KOPT-K1 (cell line): ENCODE results near the gene AMN.

Experiments
- H3K27ac ChIP-seq: fragments of 200-600 bp; sonication (generic); 2 replicates; pipeline ENCODE4 v1.5.1; 2016; ENCODE audit warnings: antibody characterized with exemption, mild to moderate bottlenecking, low read depth, low read length; ENCODE audit not compliant: poor library complexity, severe bottlenecking
- H3K36me3 ChIP-seq: fragments of 200-600 bp; sonication (generic); 2 replicates; pipeline ENCODE4 v1.5.1; 2017; ENCODE audit warnings: antibody characterized with exemption, mild to moderate bottlenecking, low read length, moderate library complexity; ENCODE audit not compliant: insufficient read depth
- H3K9me3 ChIP-seq: fragments of 200-600 bp; sonication (generic); 2 replicates; pipeline ENCODE4 v1.5.1; 2017; ENCODE audit warnings: antibody characterized with exemption, low read length, mild to moderate bottlenecking; ENCODE audit not compliant: insufficient read depth, poor library complexity, severe bottlenecking

Gene AMN

DNA sequence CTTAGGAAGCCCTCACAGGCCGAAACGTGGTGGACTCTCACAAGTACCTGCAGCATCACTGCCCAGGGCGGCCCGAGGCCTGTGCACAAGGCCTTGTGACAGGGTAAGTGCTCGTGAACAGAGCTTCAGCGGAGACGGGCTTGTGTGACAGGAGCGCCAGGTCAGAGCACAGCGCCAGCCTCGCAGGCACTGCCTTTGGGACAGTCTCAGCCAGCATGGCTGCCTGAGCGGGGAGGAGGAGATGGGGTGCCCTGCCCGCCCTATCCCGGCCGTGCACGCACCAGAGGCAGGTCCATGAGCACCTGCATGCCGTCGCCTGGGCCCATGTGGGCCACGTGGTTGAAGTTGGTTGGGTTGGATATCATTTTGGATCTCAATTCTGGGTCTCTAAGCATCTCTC, 16.9 kb downstream of the AMN start:
- H3K27ac ChIP-seq: no peak overlapping the region
- no peaks in the 10 kb centered on the region for H3K9me3 ChIP-seq
- no peaks in the 10 kb centered on the region for H3K36me3 ChIP-seq

GRCh38 chr14:102939820-102940561, 17.5 kb downstream of the AMN start:
- H3K27ac ChIP-seq: no peak overlapping the region
- H3K9me3 ChIP-seq: no peaks in the 10 kb centered on the region
- no peaks in the 10 kb centered on the region for H3K36me3 ChIP-seq

DNA sequence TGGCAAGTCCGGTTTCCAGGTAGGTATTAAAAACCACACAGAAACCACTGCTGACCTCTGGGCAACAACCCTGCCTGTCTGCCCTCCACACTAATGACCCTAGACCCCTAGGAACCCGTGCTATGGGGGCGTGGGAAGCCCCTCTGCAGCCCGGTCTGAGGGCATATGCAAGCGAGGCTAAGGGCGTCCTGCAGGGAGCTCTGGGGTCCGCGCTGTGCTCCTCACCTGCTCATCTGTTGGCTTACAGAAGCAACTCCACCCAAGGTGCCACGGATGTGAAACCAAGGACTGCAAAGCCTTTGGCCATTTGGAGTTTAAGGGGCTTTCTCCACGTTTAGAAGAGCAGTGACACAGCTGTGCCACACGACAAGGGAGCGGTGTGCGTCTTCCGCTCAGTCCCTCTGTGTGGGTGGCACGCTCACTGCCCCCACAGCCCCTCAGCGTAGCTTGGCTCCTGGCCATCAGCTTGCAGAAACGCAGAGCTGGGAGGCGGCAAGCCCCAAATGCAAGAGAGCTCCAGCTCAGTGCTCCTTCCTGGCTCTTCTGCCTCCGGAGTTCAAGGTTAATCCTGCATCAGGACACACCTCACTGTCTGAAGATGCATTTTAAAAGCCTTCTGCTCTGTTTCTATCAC, 18.4 kb downstream of the AMN start:
- H3K9me3 ChIP-seq: no peaks in the 10 kb centered on the region
- H3K36me3 ChIP-seq: no peaks in the 10 kb centered on the region
- H3K27ac ChIP-seq: no peak overlapping the region

DNA sequence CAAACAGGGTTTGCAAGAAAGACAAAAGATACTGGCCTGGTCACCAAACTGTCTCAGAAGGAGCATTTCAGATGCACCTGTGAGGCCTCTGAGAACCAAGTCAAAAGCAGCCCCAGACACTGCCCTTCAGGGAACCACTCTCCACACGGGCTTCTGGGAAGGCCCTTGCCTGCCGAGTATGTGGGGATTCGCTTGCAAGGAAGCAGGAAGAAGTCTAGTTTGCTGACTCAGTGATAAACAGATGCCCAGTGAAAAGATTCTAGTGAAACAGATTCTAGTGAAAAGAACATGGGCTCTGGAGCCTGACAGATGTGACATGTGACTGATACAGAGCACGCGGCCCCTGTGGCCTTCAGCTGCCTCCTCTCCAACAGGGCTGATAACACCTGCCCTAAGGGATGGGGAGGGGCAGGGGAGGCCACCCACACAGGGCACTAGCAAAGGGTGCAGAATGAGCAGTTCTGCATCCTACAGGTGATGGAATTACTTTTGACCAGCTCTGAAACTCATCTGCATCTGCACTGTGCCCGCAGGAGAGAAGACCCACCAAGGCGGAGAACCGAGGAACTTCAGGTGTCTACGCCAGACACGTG, 19.1 kb downstream of the AMN start:
- Histone ChIP-seq H3K27ac (no peak overlapping the region), H3K9me3 (no peaks in the 10 kb centered on the region), H3K36me3 (no peaks in the 10 kb centered on the region)

DNA sequence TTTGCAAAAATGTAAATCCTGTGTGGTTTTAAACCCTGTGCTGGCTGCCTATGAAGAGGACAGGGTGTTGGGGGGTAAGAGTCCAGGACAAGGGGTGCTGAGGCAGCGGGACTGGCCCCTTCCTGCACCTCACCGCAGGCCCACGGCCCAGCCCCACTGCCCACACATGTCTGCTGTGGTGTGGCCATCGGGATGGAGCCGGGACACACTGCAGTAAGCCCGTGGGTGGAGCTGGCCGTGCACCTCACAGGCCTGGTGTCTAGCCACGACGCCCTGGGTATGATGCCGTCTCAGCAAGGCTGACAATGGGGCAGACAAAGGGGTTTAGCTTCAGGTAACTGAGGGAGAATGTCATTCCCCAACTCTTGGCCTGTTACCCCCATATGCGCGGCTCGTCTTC, 19.6 kb downstream of the AMN start:
- H3K9me3 ChIP-seq: no peaks in the 10 kb centered on the region
- no peaks in the 10 kb centered on the region for H3K36me3 ChIP-seq
- no peak overlapping the region for H3K27ac ChIP-seq

GRCh38 chr14:102943454-102943853, 21.0 kb downstream of the AMN start:
- Histone ChIP-seq H3K9me3 (no peaks in the 10 kb centered on the region), H3K27ac (no peak overlapping the region), H3K36me3 (no peaks in the 10 kb centered on the region)

- H3K36me3 ChIP-seq: no peaks in the 10 kb centered on the region
- H3K27ac ChIP-seq: no peak overlapping the region
- H3K9me3 ChIP-seq: no peaks in the 10 kb centered on the region
Observed at GRCh38 chr14:102943979-102944378, 21.5 kb downstream of the AMN start.

DNA sequence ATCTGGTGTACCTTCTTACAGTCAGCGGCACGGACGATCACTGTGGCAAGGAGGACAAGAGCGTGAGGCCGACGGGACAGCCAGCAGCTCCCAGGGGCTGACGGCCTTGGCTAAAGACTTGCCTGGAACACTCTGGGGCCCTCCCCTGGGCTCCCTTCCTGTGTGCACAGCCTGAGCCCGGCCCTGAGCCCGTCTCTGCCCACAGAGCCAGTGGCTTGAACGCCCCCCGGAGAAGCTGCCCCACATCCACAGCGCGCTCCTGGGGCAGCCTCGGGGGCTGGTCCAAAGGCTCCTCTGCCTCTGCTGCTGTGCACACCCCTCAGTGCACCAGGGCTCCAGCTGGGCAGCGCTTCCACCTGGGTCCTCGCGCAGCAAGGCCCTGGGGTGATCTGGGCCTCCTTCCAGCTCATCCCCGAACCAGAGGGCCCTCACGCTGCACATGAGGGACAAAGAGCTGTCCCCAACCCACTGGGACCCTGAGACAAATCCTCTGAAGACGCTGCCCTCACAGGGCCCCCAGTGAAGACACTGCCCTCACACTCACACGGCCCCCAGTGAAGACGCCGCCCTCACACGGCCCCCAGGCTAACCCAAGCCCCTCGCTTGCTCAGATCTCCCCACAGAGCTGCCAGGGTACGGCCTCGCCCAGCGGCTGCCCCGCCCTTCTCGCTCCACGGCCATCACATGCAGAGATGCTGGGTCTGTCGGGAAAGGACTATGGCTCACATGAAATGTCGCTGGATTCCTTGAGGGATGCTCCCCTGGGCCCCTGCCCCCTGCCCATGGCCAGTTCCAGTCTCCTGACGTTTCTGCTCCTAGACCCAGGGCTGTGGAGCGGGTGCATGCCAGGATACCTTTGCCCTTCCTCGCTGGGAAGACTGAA, 22.2 kb downstream of the AMN start:
- Histone ChIP-seq H3K27ac (no peak overlapping the region), H3K36me3 (no peaks in the 10 kb centered on the region), H3K9me3 (no peaks in the 10 kb centered on the region)

GRCh38 chr14:102945346-102946130, 23.1 kb downstream of the AMN start:
- Histone ChIP-seq H3K9me3 (no peaks in the 10 kb centered on the region), H3K27ac (no peak overlapping the region), H3K36me3 (no peaks in the 10 kb centered on the region)

GRCh38 chr14:102947321-102948103, 25.0 kb downstream of the AMN start:
- no peaks in the 10 kb centered on the region for H3K9me3 ChIP-seq
- no peak overlapping the region for H3K27ac ChIP-seq
- no peaks in the 10 kb centered on the region for H3K36me3 ChIP-seq

DNA sequence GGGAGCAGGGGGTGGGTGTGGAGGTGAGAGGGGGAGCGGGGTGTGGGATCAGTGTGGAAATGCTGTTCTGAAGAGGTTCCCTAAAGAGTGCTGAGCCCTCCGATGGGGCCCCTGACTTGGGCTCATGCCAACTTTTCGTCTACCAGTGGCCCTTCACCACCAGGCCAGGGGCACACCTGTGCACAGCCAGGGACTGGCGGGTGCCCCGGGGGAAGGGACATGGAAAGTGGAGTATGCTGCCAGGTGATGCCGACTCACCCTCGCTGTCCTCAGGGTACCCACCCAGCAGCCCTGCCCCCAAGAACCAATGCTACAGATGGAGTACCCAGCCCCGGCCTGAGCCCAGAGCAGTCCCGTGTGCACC, 26.2 kb downstream of the AMN start:
- H3K36me3 ChIP-seq: no peaks in the 10 kb centered on the region
- H3K9me3 ChIP-seq: no peaks in the 10 kb centered on the region
- H3K27ac ChIP-seq: peak overlapping the region; percentile 62

DNA sequence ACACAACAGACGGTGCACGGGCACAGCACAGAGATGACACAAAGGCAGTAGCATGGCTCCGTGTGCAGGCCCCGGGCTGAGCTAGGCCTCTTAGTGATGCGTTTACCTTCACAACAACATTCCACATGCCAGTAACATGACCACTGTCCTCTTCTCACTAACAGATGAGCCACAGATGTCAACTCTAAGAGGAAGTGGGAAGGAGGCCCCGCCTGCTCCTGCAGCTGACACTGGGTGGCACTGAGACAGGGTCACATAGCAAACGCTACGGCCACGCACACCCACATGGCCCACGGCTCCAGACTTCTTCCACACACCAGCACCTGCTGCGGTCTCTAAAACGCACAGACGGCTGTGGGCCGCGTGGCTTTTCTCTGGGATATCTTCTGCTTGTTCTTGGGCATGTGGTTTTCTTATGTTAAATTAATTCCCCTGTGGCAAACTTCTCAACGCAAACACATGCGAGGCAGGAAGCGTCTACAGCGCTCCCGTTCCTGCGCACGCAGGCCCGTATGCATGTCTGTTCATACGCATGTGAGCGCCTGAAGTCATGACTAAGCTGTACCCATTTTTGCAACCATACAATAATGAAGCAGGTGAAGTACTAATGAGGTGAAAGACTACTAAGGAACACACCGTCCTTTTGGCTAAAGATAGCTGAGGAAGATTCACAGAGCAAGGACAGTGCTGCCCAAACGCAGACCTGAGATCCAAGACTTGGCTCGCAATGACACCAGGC, 26.8 kb downstream of the AMN start:
- Histone ChIP-seq H3K27ac (peak overlapping the region; percentile 62), H3K36me3 (no peaks in the 10 kb centered on the region), H3K9me3 (no peaks in the 10 kb centered on the region)

DNA sequence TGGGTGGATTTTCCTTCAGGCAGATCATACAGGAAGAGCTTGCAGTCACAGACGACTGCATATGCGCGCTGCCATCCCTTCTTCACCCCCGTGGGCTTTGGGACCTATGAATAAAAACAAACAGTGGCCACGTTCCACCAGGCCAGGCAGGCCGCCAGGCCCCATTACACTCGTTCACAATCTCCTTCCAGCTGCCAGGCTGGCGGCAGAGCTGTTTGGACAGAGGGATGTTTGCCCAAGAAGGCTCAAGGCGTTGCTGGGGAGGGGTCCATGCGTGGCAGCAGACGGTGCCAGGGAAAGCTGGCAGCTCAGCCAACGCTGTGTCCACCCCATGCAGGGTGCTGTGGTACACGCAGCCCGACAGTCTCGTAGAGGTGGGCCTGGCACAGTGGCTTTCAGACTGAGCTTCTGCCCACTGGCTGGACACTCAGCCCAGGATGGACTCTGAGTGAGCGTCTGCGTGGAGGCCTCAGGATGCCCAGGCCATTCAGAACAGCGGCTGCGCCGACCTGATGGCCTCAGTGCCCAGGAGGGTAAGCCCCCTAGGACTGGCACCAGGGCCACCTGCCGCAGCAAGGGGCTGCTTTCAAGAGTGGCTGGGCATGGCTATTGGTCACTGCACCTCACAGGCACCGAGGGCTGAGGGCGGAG, 27.5 kb downstream of the AMN start:
- Histone ChIP-seq H3K9me3 (no peaks in the 10 kb centered on the region), H3K27ac (peak overlapping the region; percentile 62), H3K36me3 (no peaks in the 10 kb centered on the region)
